ENCODE results near the gene CCDC177. TPM values are rescaled to one million over a fixed set of nuclear protein-coding genes. Genes with fewer than 3 reads are reported as not detected.
A peak's percentile ranks its signal among the peaks of the same experiment; 100 is the strongest.

CCDC177 gene
- total and polyA plus RNA-seq, 8 donors: not detected

GRCh38 chr14:69582829-69583228 is 8.2 kb upstream of the CCDC177 start:
- Histone ChIP-seq H3K4me3 (no peak overlapping the region), H3K27ac (no peak overlapping the region), H3K9me3 (no peaks in the 10 kb centered on the region), H3K4me1 (peaks cover 0 to 5% (median 0%) of the 10 kb centered on the region in 3 donors), H3K36me3 (no peaks in the 10 kb centered on the region), H3K27me3 (no peaks in the 10 kb centered on the region)
- no peak for FAIRE-seq
- TF ChIP-seq CTCF (IDR thresholded peaks at IDR 0.05): no peak
- WGBS, 2 donors: 75 to 82% methylated on average over 4 of the region's 4 CpGs
- intact Hi-C loops (cut with DNase I): no loop called here
- DNase-seq: no peak
- no peak for ATAC-seq

DNA sequence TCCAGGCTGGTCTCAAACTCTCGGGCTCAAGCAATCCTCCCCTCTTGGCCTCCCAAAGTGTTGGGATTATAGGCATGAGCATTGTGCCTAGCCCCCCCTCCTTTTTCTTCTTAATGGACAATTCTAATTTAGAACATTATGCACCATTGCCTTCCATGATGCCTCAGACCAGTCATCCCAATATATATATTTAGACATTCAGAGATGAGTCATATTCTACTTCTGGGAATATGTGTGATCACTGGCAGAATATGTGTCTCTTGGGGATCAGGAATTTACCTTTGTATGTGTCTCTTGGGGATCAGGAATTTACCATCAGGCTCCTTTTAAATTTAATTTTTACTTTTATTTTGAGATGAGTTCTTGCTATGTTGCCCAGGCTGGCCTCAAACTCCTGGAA is 7.5 kb upstream of the CCDC177 start:
- Histone ChIP-seq H3K4me3 (no peak overlapping the region), H3K27ac (no peak overlapping the region), H3K36me3 (no peaks in the 10 kb centered on the region), H3K9me3 (no peaks in the 10 kb centered on the region), H3K27me3 (no peaks in the 10 kb centered on the region), H3K4me1 (peaks cover 0 to 5% (median 0%) of the 10 kb centered on the region in 3 donors)
- 84 to 89% methylated on average over 1 of the region's 1 CpG for WGBS, 2 donors
- TF ChIP-seq CTCF (IDR thresholded peaks at IDR 0.05): no peak
- FAIRE-seq (no peak), DNase-seq (no peak), ATAC-seq (no peak)
- intact Hi-C loops (cut with DNase I): no loop called here

- Histone ChIP-seq H3K4me1 (peaks cover 0 to 5% (median 0%) of the 10 kb centered on the region in 3 donors), H3K4me3 (no peak overlapping the region), H3K27ac (no peak overlapping the region), H3K36me3 (no peaks in the 10 kb centered on the region), H3K27me3 (peaks cover 0 to under 1% (median 0%) of the 10 kb centered on the region in 4 donors), H3K9me3 (no peaks in the 10 kb centered on the region)
- TF ChIP-seq CTCF (IDR thresholded peaks at IDR 0.05): no peak
- ATAC-seq (no peak), FAIRE-seq (no peak), DNase-seq (no peak)
- 77 to 85% methylated on average over 7 of the region's 7 CpGs for WGBS, 2 donors
- intact Hi-C loops (cut with DNase I): no loop called here
These were observed 6.8 kb upstream of the CCDC177 start for GRCh38 chr14:69581316-69581935.

DNA sequence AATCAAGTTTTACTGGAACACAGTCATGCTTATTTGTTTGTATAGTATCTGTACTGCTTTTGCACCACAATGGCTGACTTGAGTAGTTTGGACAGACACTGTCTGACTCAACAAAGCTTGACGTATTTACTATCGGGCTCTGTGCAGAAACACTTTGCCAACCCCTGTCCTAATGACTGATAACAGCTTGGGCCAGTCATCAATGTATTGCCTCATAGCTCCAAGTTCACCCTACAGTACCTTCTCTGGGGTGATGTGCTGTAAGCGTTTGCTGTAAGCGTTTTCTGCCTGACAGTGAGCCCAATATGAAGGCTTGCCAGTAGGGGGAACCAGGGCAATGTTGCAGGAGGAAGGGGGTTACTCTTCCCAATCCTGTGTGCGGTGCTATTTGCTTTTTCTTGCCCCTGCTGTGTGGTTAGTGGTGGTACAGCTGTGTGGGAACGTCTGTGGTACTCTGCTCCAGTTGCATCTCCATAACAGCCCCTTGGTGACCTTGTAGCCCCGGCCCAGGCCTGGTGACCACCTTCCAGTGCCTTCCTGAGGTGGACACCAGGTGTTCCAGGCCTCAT is 5.4 kb upstream of the CCDC177 start:
- Histone ChIP-seq H3K27ac (no peak overlapping the region), H3K27me3 (peaks cover 0 to 11% (median 0%) of the 10 kb centered on the region in 4 donors), H3K9me3 (no peaks in the 10 kb centered on the region), H3K4me3 (no peak overlapping the region), H3K4me1 (peaks cover 0 to 5% (median 0%) of the 10 kb centered on the region in 3 donors), H3K36me3 (no peaks in the 10 kb centered on the region)
- 28 to 35% methylated on average over 7 of the region's 7 CpGs for WGBS, 2 donors
- peak in 1 of 6 donors; percentile 46 for DNase-seq
- no peak for TF ChIP-seq CTCF (IDR thresholded peaks at IDR 0.05)
- ATAC-seq: peak; percentile 59 to 88 (median 78)
- FAIRE-seq: no peak
- intact Hi-C loops (cut with DNase I): no loop called here

DNA sequence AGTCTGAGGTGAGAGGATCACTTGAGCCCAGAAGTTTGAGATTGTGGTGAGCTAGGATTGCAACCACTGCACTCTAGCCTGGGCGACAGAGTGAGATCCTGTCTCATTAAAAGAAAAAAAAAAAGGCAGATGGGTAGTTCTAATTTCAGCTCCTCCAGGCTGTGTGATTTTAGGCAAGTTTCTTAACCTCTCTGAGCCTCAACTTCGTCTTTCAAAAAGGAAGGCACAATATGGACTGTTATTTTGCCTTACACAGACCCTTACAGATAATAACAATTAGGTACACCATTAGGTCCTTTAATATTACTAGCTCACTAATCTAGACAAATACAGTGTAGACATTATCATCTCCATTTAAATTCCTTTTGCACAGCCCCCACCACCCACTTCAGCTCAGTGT is 4.8 kb upstream of the CCDC177 start:
- intact Hi-C loops (cut with DNase I): no loop called here
- no peak for ATAC-seq

More for the DNA sequence above, 4.8 kb upstream of the CCDC177 start:
- no peak overlapping the region for H3K4me3 ChIP-seq
- H3K9me3 ChIP-seq: no peaks in the 10 kb centered on the region
- TF ChIP-seq CTCF (IDR thresholded peaks at IDR 0.05): no peak
- DNase-seq: no peak
- H3K27me3 ChIP-seq: peaks cover 0 to 12% (median 0%) of the 10 kb centered on the region in 4 donors
- peaks cover 0 to 5% (median 0%) of the 10 kb centered on the region in 3 donors for H3K4me1 ChIP-seq
- 79% methylated on average over 2 of the region's 2 CpGs for WGBS, 2 donors
- no peak overlapping the region for H3K27ac ChIP-seq
- FAIRE-seq: no peak
- no peaks in the 10 kb centered on the region for H3K36me3 ChIP-seq

Measured in pancreas (tissue), 10 donors.